ENCODE data around the gene DMTF1.
"Not testable (repeated sequence)": the region's sequence is repeated elsewhere in the genome, so short reads cannot be mapped to it uniquely, and the experiment has no call there.

DMTF1 gene

DNA sequence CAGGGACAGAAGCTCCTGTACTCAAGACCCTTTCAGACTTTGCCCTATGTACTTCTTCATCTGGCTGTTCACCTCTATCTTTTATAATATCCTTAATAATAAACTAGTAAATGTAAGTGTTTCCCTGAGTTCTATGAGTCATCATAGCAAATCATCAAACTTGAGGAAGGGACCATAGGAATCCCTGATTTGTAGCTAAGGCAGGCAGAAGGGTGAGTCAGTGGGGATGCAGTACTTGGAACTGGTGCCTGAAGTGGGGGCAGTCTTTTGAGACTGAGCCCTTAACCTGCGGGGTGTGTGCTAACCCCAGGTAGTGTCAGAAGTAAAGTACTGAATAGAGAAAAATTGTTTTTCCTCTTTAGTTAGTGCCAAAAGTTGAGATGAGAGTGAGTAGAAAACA, 73.4 kb downstream of the DMTF1 start:
- no peak for DNase-seq (ENCODE audit: low spot score)

DNA sequence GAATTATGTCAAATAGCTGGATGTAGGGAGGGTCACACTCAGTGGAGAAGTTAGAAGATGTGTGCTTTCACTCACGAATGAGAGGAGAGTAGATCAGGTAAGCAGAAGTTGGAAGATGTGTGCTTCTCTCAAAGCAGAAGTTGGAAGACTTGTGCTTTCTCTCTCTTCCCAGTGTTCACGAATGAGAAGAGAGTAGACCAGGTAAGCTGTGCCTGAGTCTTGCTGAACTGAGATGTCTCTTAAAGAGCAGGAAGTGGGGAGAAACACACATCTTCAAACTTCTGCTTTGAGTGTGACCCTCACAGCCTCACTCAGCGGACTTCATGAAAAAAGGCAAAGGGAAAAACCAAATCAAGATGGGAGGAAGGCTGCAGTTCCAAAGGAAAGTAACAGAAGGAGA, 74.2 kb downstream of the DMTF1 start:
- no peak for DNase-seq (ENCODE audit: low spot score)

DNA sequence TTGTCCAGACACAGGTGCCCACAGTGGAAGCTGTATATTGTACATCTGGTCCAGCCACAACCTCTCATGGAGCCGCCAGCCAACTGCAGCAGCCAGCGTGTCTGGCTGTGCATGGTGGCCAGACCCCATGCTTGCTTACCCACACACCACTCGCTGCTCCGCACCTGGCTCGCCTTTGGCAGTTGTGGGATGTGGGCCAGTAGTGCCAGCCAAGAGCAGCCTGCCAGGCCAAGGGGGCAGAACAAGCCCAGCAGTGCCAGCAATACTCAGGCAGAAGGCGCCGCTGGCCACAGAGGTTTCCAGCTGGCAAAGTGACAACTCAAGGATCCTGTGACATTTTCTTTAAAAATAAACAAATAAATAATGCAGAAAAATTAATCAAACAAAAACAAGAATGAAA, 79.0 kb downstream of the DMTF1 start:
- no peak for DNase-seq (ENCODE audit: low spot score)

DNA sequence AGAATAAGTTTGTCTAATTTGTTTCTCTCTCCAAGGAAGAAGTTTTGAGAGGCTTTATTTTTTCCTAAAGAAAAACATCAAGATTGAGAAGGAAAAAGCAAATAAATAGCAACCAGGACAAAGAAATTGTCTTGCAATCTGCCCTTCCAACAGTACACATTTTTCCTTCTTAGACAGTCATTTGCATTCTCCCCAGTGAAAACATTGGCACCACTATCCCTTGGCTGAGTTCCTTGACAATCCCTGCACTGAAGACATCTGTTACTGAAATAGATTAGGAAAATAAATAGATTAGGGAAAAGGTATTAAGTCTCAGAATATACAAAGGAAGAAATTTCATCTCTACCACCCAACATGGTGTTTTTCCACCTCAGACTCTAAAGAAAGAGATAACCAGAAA, 79.5 kb downstream of the DMTF1 start:
- DNase-seq (ENCODE audit: low spot score) = peak; percentile 34

DNA sequence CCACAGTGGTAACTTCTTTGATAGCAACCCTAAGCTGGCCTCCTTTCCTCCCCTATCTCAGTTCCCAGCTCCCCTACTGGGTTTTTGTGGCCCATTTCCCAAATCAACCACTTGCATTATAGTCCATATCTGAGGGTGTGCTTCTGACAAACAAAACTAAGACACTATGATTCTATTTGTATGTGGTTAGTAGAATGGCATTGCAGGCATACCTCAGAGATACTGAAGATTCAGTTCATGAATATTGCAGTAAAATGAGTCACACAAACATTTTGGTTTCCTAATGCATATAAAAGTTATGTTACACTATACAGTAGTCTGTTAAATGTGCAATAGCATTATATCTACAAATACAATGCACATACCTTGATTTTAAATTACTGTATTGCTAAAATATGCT, 82.7 kb downstream of the DMTF1 start:
- DNase-seq (ENCODE audit: low spot score) = no peak

DNA sequence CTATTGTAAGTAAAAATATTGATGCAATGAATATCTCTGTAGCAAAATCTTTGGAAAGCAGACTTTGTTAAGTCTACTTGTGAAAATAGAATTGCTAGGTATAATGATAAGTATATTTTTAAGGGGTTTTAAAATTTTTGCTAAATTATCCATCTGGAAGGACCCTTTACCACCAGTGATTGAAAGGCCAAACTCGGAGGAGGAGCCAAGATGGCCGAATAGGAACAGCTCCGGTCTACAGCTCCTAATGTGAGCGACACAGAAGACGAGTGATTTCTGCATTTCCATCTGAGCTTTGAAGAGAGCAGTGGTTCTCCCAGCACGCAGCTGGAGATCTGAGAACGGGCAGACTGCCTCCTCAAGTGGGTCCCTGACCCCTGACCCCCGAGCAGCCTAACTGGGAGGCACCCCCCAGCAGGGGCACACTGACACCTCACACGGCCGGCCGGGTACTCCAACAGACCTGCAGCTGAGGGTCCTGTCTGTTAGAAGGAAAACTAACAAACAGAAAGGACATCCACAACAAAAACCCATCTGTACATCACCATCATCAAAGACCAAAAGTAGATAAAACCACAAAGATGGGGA, 86.3 kb downstream of the DMTF1 start:
- DNase-seq (ENCODE audit: low spot score) = not testable (repeated sequence)

DNA sequence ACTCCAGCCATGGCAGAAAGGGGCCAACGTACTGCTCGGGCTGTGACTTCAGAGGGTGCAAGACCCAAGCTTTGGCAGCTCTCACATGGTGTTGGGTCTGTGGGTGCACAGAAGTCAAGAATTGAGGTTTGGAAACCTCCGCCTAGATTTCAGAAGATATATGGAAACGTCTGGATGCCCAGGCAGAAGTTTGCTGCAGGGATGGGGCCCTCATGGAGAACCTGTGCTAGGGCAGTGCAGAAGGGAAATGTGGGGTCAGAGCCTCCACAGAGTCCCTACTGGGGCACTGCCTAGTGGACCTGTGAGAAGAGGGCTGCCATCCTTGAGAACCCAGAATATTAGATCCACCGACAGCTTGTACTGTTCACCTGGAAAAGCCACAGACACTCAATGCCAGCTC, 93.4 kb downstream of the DMTF1 start:
- not testable (repeated sequence) for DNase-seq (ENCODE audit: low spot score)
